Activated CD4-positive, alpha-beta T cell treated with anti-CD3 and anti-CD28 coated beads for 24 hours (primary cell): ENCODE data around the gene HELT.
A peak's percentile ranks its signal among the peaks of the same experiment; 100 is the strongest.
"Not testable (repeated sequence)": the region's sequence is repeated elsewhere in the genome, so short reads cannot be mapped to it uniquely, and the experiment has no call there.

Source experiments
- DNase-seq, 2 donors: peaks; one replicate each; pipeline ENCODE4 v3.0.0-alpha.2; 2020; ENCODE audit warnings: low read depth in 2 of 2

Gene HELT

GRCh38 chr4:185036019-185036418 lies 17.7 kb downstream of the HELT start:
- no peak for DNase-seq

GRCh38 chr4:185036842-185037241 lies 18.6 kb downstream of the HELT start:
- no peak for DNase-seq

GRCh38 chr4:185039508-185040273 lies 21.4 kb downstream of the HELT start:
- peak in 1 of 2 donors; percentile 51 for DNase-seq

GRCh38 chr4:185040523-185040922 lies 22.2 kb downstream of the HELT start:
- no peak for DNase-seq

GRCh38 chr4:185050286-185050685 lies 32.0 kb downstream of the HELT start:
- not testable (repeated sequence) for DNase-seq

- DNase-seq, result not testable (repeated sequence)
Measured at GRCh38 chr4:185051283-185051682, 33.0 kb downstream of the HELT start.

GRCh38 chr4:185053746-185054145 lies 35.5 kb downstream of the HELT start:
- DNase-seq, result no peak

- DNase-seq, result no peak
Measured at GRCh38 chr4:185054272-185054671, 36.0 kb downstream of the HELT start.

- DNase-seq, result no peak
Measured at GRCh38 chr4:185054886-185055285, 36.6 kb downstream of the HELT start.

- no peak for DNase-seq
Measured at GRCh38 chr4:185061610-185062009, 43.3 kb downstream of the HELT start.

GRCh38 chr4:185062606-185063005 lies 44.3 kb downstream of the HELT start:
- DNase-seq, result no peak

GRCh38 chr4:185066179-185066578 lies 47.9 kb downstream of the HELT start:
- DNase-seq, result no peak

- DNase-seq, result no peak
Measured at GRCh38 chr4:185068837-185069236, 50.5 kb downstream of the HELT start.
